CD4-positive, alpha-beta T cell treated with Interleukin-21 for 1 hour (primary cell): ENCODE results near the gene CYP4V2.

Experiments
- DNase-seq: peaks from one replicate; pipeline ENCODE4 v3.0.0-alpha.2; 2020

The CYP4V2 gene

GRCh38 chr4:186190581-186191199 is 677 bp upstream of the CYP4V2 start:
- peak; percentile 58 for DNase-seq

- DNase-seq = peak; percentile 32
Measured at GRCh38 chr4:186192066-186192612, 772 bp downstream of the CYP4V2 start.

GRCh38 chr4:186193851-186194250 is 2.5 kb downstream of the CYP4V2 start:
- no peak for DNase-seq

- DNase-seq = no peak
Measured at GRCh38 chr4:186196063-186196462, 4.7 kb downstream of the CYP4V2 start.

- no peak for DNase-seq
Measured at GRCh38 chr4:186200516-186200915, 9.1 kb downstream of the CYP4V2 start.

GRCh38 chr4:186201010-186201409 is 9.6 kb downstream of the CYP4V2 start:
- no peak for DNase-seq

- peak; percentile 65 for DNase-seq
Measured at GRCh38 chr4:186201535-186202230, 10.3 kb downstream of the CYP4V2 start.

GRCh38 chr4:186202490-186203140 is 11.2 kb downstream of the CYP4V2 start:
- DNase-seq = no peak

GRCh38 chr4:186203406-186203805 is 12.0 kb downstream of the CYP4V2 start:
- DNase-seq = no peak

GRCh38 chr4:186204103-186204559 is 12.8 kb downstream of the CYP4V2 start:
- peak; percentile 19 for DNase-seq

GRCh38 chr4:186204686-186205085 is 13.3 kb downstream of the CYP4V2 start:
- no peak for DNase-seq

GRCh38 chr4:186205156-186205555 is 13.8 kb downstream of the CYP4V2 start:
- no peak for DNase-seq

- no peak for DNase-seq
Measured at GRCh38 chr4:186216465-186217024, 25.2 kb downstream of the CYP4V2 start.

GRCh38 chr4:186217733-186218293 is 26.4 kb downstream of the CYP4V2 start:
- no peak for DNase-seq

- no peak for DNase-seq
Measured at GRCh38 chr4:186221624-186222023, 30.3 kb downstream of the CYP4V2 start.

- no peak for DNase-seq
Measured at GRCh38 chr4:186225848-186226247, 34.5 kb downstream of the CYP4V2 start.

GRCh38 chr4:186226521-186227189 is 35.3 kb downstream of the CYP4V2 start:
- no peak for DNase-seq

GRCh38 chr4:186227221-186227620 is 35.9 kb downstream of the CYP4V2 start, which contains the start of gene KLKB1:
Gene KLKB1 (plus strand): TSS chr4:186227507. CDS start chr4:186228196, 689 bp downstream.
- no peak for DNase-seq

- no peak for DNase-seq
Measured at GRCh38 chr4:186227744-186228513, 36.6 kb downstream of the CYP4V2 start.

GRCh38 chr4:186228514-186228894 is 37.1 kb downstream of the CYP4V2 start:
- no peak for DNase-seq

GRCh38 chr4:186234367-186234766 is 43.0 kb downstream of the CYP4V2 start:
- no peak for DNase-seq

GRCh38 chr4:186236126-186236525 is 44.8 kb downstream of the CYP4V2 start:
- no peak for DNase-seq
